Smooth muscle cell (in vitro differentiated cells): Measurements from ENCODE around the gene NCKAP5. TPM values are rescaled to one million over a fixed set of nuclear protein-coding genes. Genes with fewer than 3 reads are reported as not detected.

Source experiments
- DNase-seq: peaks from one replicate; lab custom pipeline; 2025; ENCODE audit not compliant: unreplicated experiment; lab: John Stamatoyannopoulos, UW
- H2AFZ ChIP-seq: fragments of 200-600 bp; sonication (generic); 2 replicates; pipeline ENCODE4 v1.6.0; 2016; ENCODE audit warnings: antibody characterized with exemption, low read depth, mild to moderate bottlenecking
- H3F3A ChIP-seq: fragments of 200-600 bp; sonication (generic); 2 replicates; pipeline ENCODE4 v1.6.0; 2017; ENCODE audit warnings: antibody characterized with exemption, low read depth
- H3K27ac ChIP-seq: fragments of 200-600 bp; sonication (generic); 2 replicates; pipeline ENCODE4 v1.5.1; 2016; ENCODE audit warnings: low read depth, mild to moderate bottlenecking
- H3K27me3 ChIP-seq: fragments of 200-600 bp; sonication (generic); 2 replicates; pipeline ENCODE4 v1.6.1; 2016; ENCODE audit warnings: low read depth, mild to moderate bottlenecking
- H3K36me3 ChIP-seq: fragments of 200-600 bp; sonication (generic); 2 replicates; pipeline ENCODE4 v1.5.1; 2016; ENCODE audit warnings: low read depth
- H3K4me1 ChIP-seq: fragments of 200-600 bp; sonication (generic); 2 replicates; pipeline ENCODE4 v1.5.1; 2016; ENCODE audit warnings: low read depth
- H3K4me2 ChIP-seq: fragments of 200-600 bp; sonication (generic); 2 replicates; pipeline ENCODE4 v1.6.0; 2016; ENCODE audit warnings: mild to moderate bottlenecking
- H3K4me3 ChIP-seq: fragments of 200-600 bp; sonication (generic); 2 replicates; pipeline ENCODE4 v1.5.1; 2016; ENCODE audit warnings: mild to moderate bottlenecking
- H3K79me2 ChIP-seq: fragments of 200-600 bp; sonication (generic); 2 replicates; pipeline ENCODE4 v1.6.0; 2016; ENCODE audit warnings: low read depth, mild to moderate bottlenecking
- H3K9ac ChIP-seq: fragments of 200-600 bp; sonication (generic); 2 replicates; pipeline ENCODE4 v1.6.0; 2016; ENCODE audit warnings: low read depth
- H3K9me3 ChIP-seq: fragments of 200-600 bp; sonication (generic); replicated peaks from 2 replicates; pipeline ENCODE4 v1.5.1; 2016; ENCODE audit warnings: low read depth
- H4K20me1 ChIP-seq: fragments of 200-600 bp; sonication (generic); 2 replicates; pipeline ENCODE4 v1.6.0; 2016; ENCODE audit warnings: low read depth
- WGBS: methylation state at CpG from one replicate; pipeline ENCODE4 v1.1.7; 2016; ENCODE audit warnings: low lambda C conversion rate; 5-methylcytosine and 5-hydroxymethylcytosine counted together
- polyA plus RNA-seq: library from polyadenylated mRNA; unstranded; fragments of >200 nt; fragmentation: Nextera tagmentation; extraction: Ambion mirVana; gene quantifications from 2 replicates; pipeline ENCODE4 v1.2.1, GENCODE V29; 2016
- total RNA-seq: library from RNA; depleted of rRNA; stranded (reverse); fragments of >200 nt; gene quantifications from 2 replicates; pipeline ENCODE4 v1.2.3, GENCODE V29; 2014
- TF ChIP-seq, protein P1 (sequence below): fragments of 200-600 bp; sonication (generic); IDR thresholded peaks from 2 replicates; pipeline ENCODE4 v1.5.1; 2017; ENCODE audit warnings: borderline replicate concordance, mild to moderate bottlenecking, antibody characterized with exemption; ENCODE audit not compliant: insufficient read depth, poor library complexity, severe bottlenecking

NCKAP5 gene
- total and polyA plus RNA-seq, 2 experiments from 2014 or later, result 4.6 to 9.5 TPM

GRCh38 chr2:133342286-133343017 lies 225.8 kb downstream of the NCKAP5 start:
- Histone ChIP-seq H3K9me3 (no peaks in the 10 kb centered on the region), H3K36me3 (no peaks in the 10 kb centered on the region), H3K27me3 (no peaks in the 10 kb centered on the region), H2AFZ (no peak overlapping the region), H3K79me2 (no peaks in the 10 kb centered on the region), H3K9ac (no peak overlapping the region), H3K27ac (no peak overlapping the region), H4K20me1 (no peaks in the 10 kb centered on the region), H3K4me3 (no peak overlapping the region), H3K4me2 (no peak overlapping the region), H3K4me1 (peaks cover 8% of the 10 kb centered on the region), H3F3A (no peaks in the 10 kb centered on the region)
- TF ChIP-seq, protein P1, sequence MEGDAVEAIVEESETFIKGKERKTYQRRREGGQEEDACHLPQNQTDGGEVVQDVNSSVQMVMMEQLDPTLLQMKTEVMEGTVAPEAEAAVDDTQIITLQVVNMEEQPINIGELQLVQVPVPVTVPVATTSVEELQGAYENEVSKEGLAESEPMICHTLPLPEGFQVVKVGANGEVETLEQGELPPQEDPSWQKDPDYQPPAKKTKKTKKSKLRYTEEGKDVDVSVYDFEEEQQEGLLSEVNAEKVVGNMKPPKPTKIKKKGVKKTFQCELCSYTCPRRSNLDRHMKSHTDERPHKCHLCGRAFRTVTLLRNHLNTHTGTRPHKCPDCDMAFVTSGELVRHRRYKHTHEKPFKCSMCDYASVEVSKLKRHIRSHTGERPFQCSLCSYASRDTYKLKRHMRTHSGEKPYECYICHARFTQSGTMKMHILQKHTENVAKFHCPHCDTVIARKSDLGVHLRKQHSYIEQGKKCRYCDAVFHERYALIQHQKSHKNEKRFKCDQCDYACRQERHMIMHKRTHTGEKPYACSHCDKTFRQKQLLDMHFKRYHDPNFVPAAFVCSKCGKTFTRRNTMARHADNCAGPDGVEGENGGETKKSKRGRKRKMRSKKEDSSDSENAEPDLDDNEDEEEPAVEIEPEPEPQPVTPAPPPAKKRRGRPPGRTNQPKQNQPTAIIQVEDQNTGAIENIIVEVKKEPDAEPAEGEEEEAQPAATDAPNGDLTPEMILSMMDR, result no peak
- no peak for DNase-seq
- 87% methylated on average over 2 of the region's 2 CpGs for WGBS

GRCh38 chr2:133341575-133341974 lies 226.7 kb downstream of the NCKAP5 start:
- no peak for DNase-seq
- 84% methylated on average over 2 of the region's 2 CpGs for WGBS

GRCh38 chr2:133338224-133338623 lies 230.0 kb downstream of the NCKAP5 start:
- Histone ChIP-seq H2AFZ (no peak overlapping the region), H3K27me3 (no peaks in the 10 kb centered on the region), H3K4me2 (no peak overlapping the region), H3K9me3 (no peaks in the 10 kb centered on the region), H3K4me3 (no peak overlapping the region), H3K9ac (no peak overlapping the region), H3F3A (no peaks in the 10 kb centered on the region), H3K36me3 (no peaks in the 10 kb centered on the region), H3K79me2 (no peaks in the 10 kb centered on the region), H4K20me1 (no peaks in the 10 kb centered on the region), H3K4me1 (peaks cover 8% of the 10 kb centered on the region), H3K27ac (no peak overlapping the region)
- TF ChIP-seq, protein P1, result no peak
- no peak for DNase-seq
- 74% methylated on average over 1 of the region's 1 CpG for WGBS

More at GRCh38 chr2:133341575-133341974, 226.7 kb downstream of the NCKAP5 start:
- H3K36me3 ChIP-seq, result no peaks in the 10 kb centered on the region
- H3F3A ChIP-seq, result no peaks in the 10 kb centered on the region
- no peak overlapping the region for H3K4me2 ChIP-seq
- no peaks in the 10 kb centered on the region for H3K9me3 ChIP-seq
- H3K9ac ChIP-seq, result no peak overlapping the region
- H3K27ac ChIP-seq, result no peak overlapping the region
- H3K4me1 ChIP-seq, result peaks cover 8% of the 10 kb centered on the region
- TF ChIP-seq, protein P1, result no peak
- no peak overlapping the region for H3K4me3 ChIP-seq
- H2AFZ ChIP-seq, result no peak overlapping the region
- H3K79me2 ChIP-seq, result no peaks in the 10 kb centered on the region
- H4K20me1 ChIP-seq, result no peaks in the 10 kb centered on the region
- H3K27me3 ChIP-seq, result no peaks in the 10 kb centered on the region

DNA sequence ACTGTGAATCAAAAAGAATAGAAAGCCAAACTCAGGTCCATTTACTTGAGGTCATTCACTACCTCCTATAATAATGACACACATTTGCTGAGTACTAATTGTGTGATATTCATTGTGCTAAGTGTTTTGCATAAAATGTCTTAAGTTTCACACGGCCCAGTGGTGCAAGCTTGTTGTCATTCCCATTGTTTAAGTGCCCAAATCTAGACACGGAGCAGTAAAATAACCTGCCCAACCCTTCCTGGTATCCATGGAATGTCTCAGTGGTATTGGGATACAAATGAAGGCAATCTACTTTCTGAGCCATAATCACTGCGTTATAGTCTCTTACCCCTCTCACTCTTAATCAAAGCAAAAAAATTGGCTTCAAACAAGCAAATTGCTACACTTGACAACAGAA lies 233.3 kb downstream of the NCKAP5 start:
- Histone ChIP-seq H3K36me3 (no peaks in the 10 kb centered on the region), H3K27me3 (no peaks in the 10 kb centered on the region), H3K4me3 (no peak overlapping the region), H3F3A (no peaks in the 10 kb centered on the region), H3K4me1 (no peaks in the 10 kb centered on the region), H3K9me3 (no peaks in the 10 kb centered on the region), H3K9ac (no peak overlapping the region), H3K4me2 (no peak overlapping the region), H3K27ac (no peak overlapping the region), H2AFZ (no peak overlapping the region), H3K79me2 (no peaks in the 10 kb centered on the region), H4K20me1 (no peaks in the 10 kb centered on the region)
- 24% methylated on average over 3 of the region's 3 CpGs for WGBS
- DNase-seq, result no peak
- TF ChIP-seq, protein P1, result no peak
